Germinal center (tissue), 1 donor: ENCODE measurements around the gene KDM6B.
A peak's percentile ranks its signal among the peaks of the same experiment; 100 is the strongest.

Experiments
- DNase-seq: peaks from one replicate; pipeline ENCODE4 v3.0.0; 2012; ENCODE audit warnings: mixed read lengths, low spot score

The KDM6B gene

GRCh38 chr17:7841396-7841914 is 7.4 kb downstream of the KDM6B start:
- DNase-seq = peak; percentile 50

- peak; percentile 79 for DNase-seq
Measured at GRCh38 chr17:7841915-7842379, 7.9 kb downstream of the KDM6B start.

GRCh38 chr17:7842380-7843256 is 8.6 kb downstream of the KDM6B start:
- DNase-seq = peak; percentile 75

- DNase-seq = no peak
Measured at GRCh38 chr17:7843257-7843535, 9.2 kb downstream of the KDM6B start.

- peak; percentile 91 for DNase-seq
Measured at GRCh38 chr17:7843536-7844291, 9.7 kb downstream of the KDM6B start.

- DNase-seq = peak; percentile 92
Measured at GRCh38 chr17:7844292-7845154, 10.5 kb downstream of the KDM6B start.

GRCh38 chr17:7845359-7846062 is 11.5 kb downstream of the KDM6B start:
- DNase-seq = no peak

- no peak for DNase-seq
Measured at GRCh38 chr17:7846063-7846735, 12.2 kb downstream of the KDM6B start.

GRCh38 chr17:7846765-7847661 is 13.0 kb downstream of the KDM6B start:
- DNase-seq = no peak

GRCh38 chr17:7848131-7848579 is 14.1 kb downstream of the KDM6B start:
- DNase-seq = no peak

GRCh38 chr17:7848739-7849129 is 14.7 kb downstream of the KDM6B start:
- DNase-seq = no peak

GRCh38 chr17:7849130-7849750 is 15.2 kb downstream of the KDM6B start:
- DNase-seq = no peak

- DNase-seq = no peak
Measured at GRCh38 chr17:7849751-7850504, 15.9 kb downstream of the KDM6B start.

GRCh38 chr17:7850701-7851437 is 16.9 kb downstream of the KDM6B start:
- DNase-seq = no peak

GRCh38 chr17:7851438-7852261 is 17.6 kb downstream of the KDM6B start:
- peak; percentile 90 for DNase-seq

- no peak for DNase-seq
Measured at GRCh38 chr17:7852262-7852670, 18.2 kb downstream of the KDM6B start.
